ENCODE measurements around the gene GPR142. TPM values are rescaled to one million over a fixed set of nuclear protein-coding genes. Genes with fewer than 3 reads are reported as not detected.

GPR142 gene
- total RNA-seq, 1 experiment from 2014 or later: 0.33 TPM

- WGBS (ENCODE audit: extremely low coverage, insufficient read length, low lambda C conversion rate): no CpG with 5 or more reads among the region's 7 CpGs
These were observed 31.0 kb upstream of the GPR142 start for GRCh38 chr17:74336307-74336706.

More at GRCh38 chr17:74336307-74336706, 31.0 kb upstream of the GPR142 start:
- Histone ChIP-seq H2AK5ac (ENCODE audit: insufficient read length, low read length) (no peak overlapping the region), H3K18ac (ENCODE audit: insufficient read length, low read depth, low read length) (no peak overlapping the region), H4K8ac (replicated peaks; ENCODE audit: insufficient read length, low read depth, low read length) (no peak overlapping the region), H2BK20ac (ENCODE audit: low read depth, low read length, poor library complexity, severe bottlenecking) (no peak overlapping the region), H2BK15ac (ENCODE audit: low read depth, low read length) (no peak overlapping the region), H4K20me1 (ENCODE audit: control insufficient read depth, insufficient read depth, insufficient read length) (no peaks in the 10 kb centered on the region), H3K79me1 (ENCODE audit: insufficient read depth, low read depth, low read length, poor library complexity, severe bottlenecking) (no peaks in the 10 kb centered on the region), H3K79me2 (ENCODE audit: insufficient read depth, low read length) (no peaks in the 10 kb centered on the region), H3K4me1 (ENCODE audit: insufficient read depth, low read length) (no peaks in the 10 kb centered on the region), H3K27ac (ENCODE audit: insufficient read length, low read depth, low read length) (no peak overlapping the region), H3K4ac (ENCODE audit: low read depth, low read length) (no peak overlapping the region), H3K23ac (ENCODE audit: insufficient read length, low read depth, low read length) (no peak overlapping the region), H3K4me2 (ENCODE audit: insufficient read depth, insufficient read length, low read length) (no peak overlapping the region), H3K14ac (ENCODE audit: insufficient read depth, low read length) (no peak overlapping the region), H2BK120ac (ENCODE audit: low read depth, low read length, poor library complexity, severe bottlenecking) (no peak overlapping the region), H3T11ph (ENCODE audit: low read length) (no peak overlapping the region), H3K23me2 (ENCODE audit: insufficient read length, low read depth, low read length, poor library complexity, severe bottlenecking) (no peaks in the 10 kb centered on the region), H2BK12ac (ENCODE audit: insufficient read length, low read depth, low read length) (no peak overlapping the region), H3K9ac (ENCODE audit: extremely low read depth, insufficient read length, low read length) (no peak overlapping the region), H4K91ac (ENCODE audit: insufficient read length, low read depth, low read length) (no peak overlapping the region), H2BK5ac (ENCODE audit: insufficient read length, low read length) (no peak overlapping the region), H3K27me3 (ENCODE audit: insufficient read depth, low read length) (no peaks in the 10 kb centered on the region), H4K5ac (ENCODE audit: insufficient read length, low read depth, low read length) (no peak overlapping the region), H3K9me3 (ENCODE audit: control insufficient read depth, low read depth, low read length) (no peaks in the 10 kb centered on the region), H2AFZ (ENCODE audit: low read length) (no peak overlapping the region), H3K56ac (ENCODE audit: insufficient read length, low read depth, low read length) (no peak overlapping the region)
- Mint-ChIP-seq H3K27ac (no peak overlapping the region), H3K9me3 (no peaks in the 10 kb centered on the region), H3K27me3 (ENCODE audit: low read depth) (peaks cover 27% of the 10 kb centered on the region), H3K4me3 (no peak overlapping the region), H3K36me3 (ENCODE audit: insufficient read depth in 1 of 3, low read depth in 3 of 3) (no peaks in the 10 kb centered on the region), H3K4me1 (peaks cover 44 to 58% of the 10 kb centered on the region in 2 experiments)
- DNase-seq: no peak
- no peak for TF ChIP-seq CTCF (conservative IDR thresholded peaks at IDR 0.05)
